K562 (cell line): Measurements from ENCODE around the gene ARL5C.

ENCODE experiments used
- ERF ChIP-seq: fragments of 450-650 bp; formaldehyde crosslinking; IDR thresholded peaks from 2 replicates; pipeline ENCODE4 v1.4.0; 2020; ENCODE audit warnings: mild to moderate bottlenecking, mixed read lengths
- KDM5B ChIP-seq: fragments of 200-600 bp; sonication (generic); IDR thresholded peaks from 2 replicates; pipeline ENCODE4 v1.6.1; 2012; ENCODE audit warnings: low read depth, mild to moderate bottlenecking, moderate library complexity, low read length, control low read depth, inconsistent platforms; ENCODE audit not compliant: insufficient replicate concordance
- PKNOX1 ChIP-seq: fragments of 450-650 bp; IDR thresholded peaks from 2 replicates; pipeline ENCODE4 v1.6.1; 2016
- ZNF764 ChIP-seq: fragments of 250-450 bp; sonication (Bioruptor Pico); IDR thresholded peaks from 2 replicates; pipeline ENCODE4 v1.4.0; 2020; ENCODE audit warnings: low read depth, mild to moderate bottlenecking, moderate library complexity
- TF ChIP-seq, protein P1 (sequence below), 3 experiments: IDR thresholded peaks in 2 of 3; conservative IDR thresholded peaks in 1 of 3; 2 replicates each; pipeline ENCODE4 v1.5.1; 2011 to 2012; ENCODE audit warnings: low read length in 3 of 3, mild to moderate bottlenecking in 3 of 3, control low read depth in 2 of 3, improper control_type of control experiment in 1 of 3, inconsistent platforms in 1 of 3, low read depth in 1 of 3, mixed read lengths in 1 of 3, moderate library complexity in 1 of 3; ENCODE audit not compliant: insufficient read depth in 2 of 3

- TF ChIP-seq PKNOX1 (no peak), ERF (CRISPR knock-in tag) (no peak), KDM5B (no peak), ZNF764 (CRISPR knock-in tag) (no peak)
- TF ChIP-seq, protein P1, sequence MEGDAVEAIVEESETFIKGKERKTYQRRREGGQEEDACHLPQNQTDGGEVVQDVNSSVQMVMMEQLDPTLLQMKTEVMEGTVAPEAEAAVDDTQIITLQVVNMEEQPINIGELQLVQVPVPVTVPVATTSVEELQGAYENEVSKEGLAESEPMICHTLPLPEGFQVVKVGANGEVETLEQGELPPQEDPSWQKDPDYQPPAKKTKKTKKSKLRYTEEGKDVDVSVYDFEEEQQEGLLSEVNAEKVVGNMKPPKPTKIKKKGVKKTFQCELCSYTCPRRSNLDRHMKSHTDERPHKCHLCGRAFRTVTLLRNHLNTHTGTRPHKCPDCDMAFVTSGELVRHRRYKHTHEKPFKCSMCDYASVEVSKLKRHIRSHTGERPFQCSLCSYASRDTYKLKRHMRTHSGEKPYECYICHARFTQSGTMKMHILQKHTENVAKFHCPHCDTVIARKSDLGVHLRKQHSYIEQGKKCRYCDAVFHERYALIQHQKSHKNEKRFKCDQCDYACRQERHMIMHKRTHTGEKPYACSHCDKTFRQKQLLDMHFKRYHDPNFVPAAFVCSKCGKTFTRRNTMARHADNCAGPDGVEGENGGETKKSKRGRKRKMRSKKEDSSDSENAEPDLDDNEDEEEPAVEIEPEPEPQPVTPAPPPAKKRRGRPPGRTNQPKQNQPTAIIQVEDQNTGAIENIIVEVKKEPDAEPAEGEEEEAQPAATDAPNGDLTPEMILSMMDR (IDR thresholded peaks at IDR 0.05 in 2 of 3, conservative IDR thresholded peaks at IDR 0.05 in 1 of 3; ENCODE audit: insufficient read depth in 2 of 3, low read depth in 1 of 3, low read length in 3 of 3), result no peak
Measured at GRCh38 chr17:39150795-39151149, 15.2 kb downstream of the ARL5C start.
